ENCODE data around the gene C17orf58. TPM values are rescaled to one million over a fixed set of nuclear protein-coding genes. Genes with fewer than 3 reads are reported as not detected.

The C17orf58 gene
- total and polyA plus RNA-seq, 9 of the 15 experiments (the other 6 are each of a cell fraction or from before 2014, with no cell fraction given): 8.6 to 37.4 (median 27.6) TPM

DNA sequence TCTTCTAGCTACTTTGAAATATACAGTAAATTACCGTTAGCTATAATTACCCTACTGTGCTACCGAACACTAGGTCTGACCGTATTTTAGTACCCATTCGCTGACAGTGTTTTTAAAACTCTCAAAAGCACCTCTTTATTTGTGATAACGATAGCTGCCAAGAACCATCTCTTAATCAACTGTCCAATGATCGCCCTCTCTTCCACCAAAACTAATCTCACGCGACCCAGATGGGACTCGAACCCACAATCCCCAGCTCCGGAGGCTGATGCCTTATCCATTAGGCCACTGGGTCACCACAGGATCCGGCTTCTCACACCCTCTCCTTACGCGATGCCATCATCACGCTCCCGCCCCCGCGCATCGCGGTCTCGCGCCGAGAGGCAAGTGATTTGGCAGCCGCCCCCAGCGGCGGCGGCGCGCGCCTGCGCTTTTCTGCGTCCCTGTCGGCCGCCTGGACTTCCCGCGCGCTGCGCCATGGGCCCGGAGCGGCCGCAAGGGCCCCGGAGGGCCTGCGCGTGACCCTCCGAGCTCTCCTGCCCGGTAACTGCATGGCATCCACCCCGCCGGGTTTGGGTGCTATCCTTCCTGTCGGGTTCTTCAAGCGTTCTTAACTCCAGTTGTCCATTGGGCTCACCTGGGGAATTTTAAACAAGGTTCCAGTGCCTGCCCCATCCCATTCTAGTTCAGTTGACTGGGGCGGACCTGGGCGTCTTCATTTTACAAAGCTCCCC lies 23.6 kb upstream of the C17orf58 start (continued):
- peak; percentile 86 for TF ChIP-seq GMEB1 (CRISPR knock-in tag; IDR thresholded peaks at IDR 0.05)
- TF ChIP-seq MAFK (IDR thresholded peaks at IDR 0.05; ENCODE audit: low read length): peak; percentile 45
- no peak for TF ChIP-seq MBD2 (IDR thresholded peaks at IDR 0.05; ENCODE audit: borderline replicate concordance, low read depth)
- TF ChIP-seq ZC3H11A (IDR thresholded peaks at IDR 0.05; ENCODE audit: low read depth, low read length): peak; percentile 77; the same call in 1 of the 2 replicates
- TF ChIP-seq UBTF (IDR thresholded peaks at IDR 0.05; ENCODE audit: borderline replicate concordance in 1 of 2, low read depth in 2 of 2, low read length in 2 of 2): peak in 1 of 2 experiments; percentile 51; a peak in 1 of 4 replicates
- TF ChIP-seq USF2 (CRISPR knock-in tag; IDR thresholded peaks at IDR 0.05): no peak
- TF ChIP-seq GTF2E2 (tag; IDR thresholded peaks at IDR 0.05): peak; percentile 88
- TF ChIP-seq STAT5B (CRISPR knock-in tag; IDR thresholded peaks at IDR 0.05): no peak
- no peak for TF ChIP-seq RBM14 (IDR thresholded peaks at IDR 0.05; ENCODE audit: borderline replicate concordance, insufficient read depth, low read depth, low read length)
- TF ChIP-seq, protein P1, sequence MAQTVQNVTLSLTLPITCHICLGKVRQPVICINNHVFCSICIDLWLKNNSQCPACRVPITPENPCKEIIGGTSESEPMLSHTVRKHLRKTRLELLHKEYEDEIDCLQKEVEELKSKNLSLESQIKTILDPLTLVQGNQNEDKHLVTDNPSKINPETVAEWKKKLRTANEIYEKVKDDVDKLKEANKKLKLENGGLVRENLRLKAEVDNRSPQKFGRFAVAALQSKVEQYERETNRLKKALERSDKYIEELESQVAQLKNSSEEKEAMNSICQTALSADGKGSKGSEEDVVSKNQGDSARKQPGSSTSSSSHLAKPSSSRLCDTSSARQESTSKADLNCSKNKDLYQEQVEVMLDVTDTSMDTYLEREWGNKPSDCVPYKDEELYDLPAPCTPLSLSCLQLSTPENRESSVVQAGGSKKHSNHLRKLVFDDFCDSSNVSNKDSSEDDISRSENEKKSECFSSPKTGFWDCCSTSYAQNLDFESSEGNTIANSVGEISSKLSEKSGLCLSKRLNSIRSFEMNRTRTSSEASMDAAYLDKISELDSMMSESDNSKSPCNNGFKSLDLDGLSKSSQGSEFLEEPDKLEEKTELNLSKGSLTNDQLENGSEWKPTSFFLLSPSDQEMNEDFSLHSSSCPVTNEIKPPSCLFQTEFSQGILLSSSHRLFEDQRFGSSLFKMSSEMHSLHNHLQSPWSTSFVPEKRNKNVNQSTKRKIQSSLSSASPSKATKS (CRISPR knock-in tag; IDR thresholded peaks at IDR 0.05): no peak
- no peak for TF ChIP-seq NELFE (IDR thresholded peaks at IDR 0.05; ENCODE audit: insufficient read depth, insufficient read length)
- TF ChIP-seq MTA1 (IDR thresholded peaks at IDR 0.05; ENCODE audit: borderline replicate concordance): peak; percentile 77
- TF ChIP-seq NFIC (IDR thresholded peaks at IDR 0.05): peak; percentile 92
- TF ChIP-seq JUNB (CRISPR knock-in tag; conservative IDR thresholded peaks at IDR 0.05): no peak
- TF ChIP-seq CREB3 (tag; conservative IDR thresholded peaks at IDR 0.05; ENCODE audit: low read depth): peak; percentile 67; the same call in 1 of the 2 replicates
- TF ChIP-seq MCM7 (IDR thresholded peaks at IDR 0.05): no peak
- TF ChIP-seq HOXB6 (CRISPR knock-in tag; IDR thresholded peaks at IDR 0.05; ENCODE audit: borderline replicate concordance): no peak
- TF ChIP-seq CHD2 (IDR thresholded peaks at IDR 0.05; ENCODE audit: low read depth, low read length): peak; percentile 87
